Measurements from ENCODE around the gene SLC4A8.

GRCh38 chr12:51429700-51430099, 5.1 kb downstream of the SLC4A8 start:
- TF ChIP-seq CTCF (optimal IDR thresholded peaks at IDR 0.05 in 1 of 3, IDR thresholded peaks at IDR 0.05 in 1 of 3, conservative IDR thresholded peaks at IDR 0.05 in 1 of 3; ENCODE audit: extremely low read depth in 1 of 3, insufficient read depth in 2 of 3, low read length in 3 of 3) (no peak), EZH2 (IDR thresholded peaks at IDR 0.05; ENCODE audit: low read length) (no peak)
